K562 (cell line): ENCODE results near the gene IL1RN. TPM values are rescaled to one million over a fixed set of nuclear protein-coding genes. Genes with fewer than 3 reads are reported as not detected.
A peak's percentile ranks its signal among the peaks of the same experiment; 100 is the strongest.

ENCODE experiments used
- CCNT2 ChIP-seq: IDR thresholded peaks from 2 replicates; pipeline ENCODE4 v1.6.1; 2011; ENCODE audit warnings: borderline replicate concordance, low read depth, mild to moderate bottlenecking, moderate library complexity, mixed read lengths, low read length; ENCODE audit not compliant: insufficient read length; ENCODE audit errors: extremely low read depth
- E2F1 ChIP-seq: sonication (generic); formaldehyde crosslinking; IDR thresholded peaks from 2 replicates; pipeline ENCODE4 v1.8.1; 2023; ENCODE audit warnings: mild to moderate bottlenecking, missing genetic modification reagents, moderate library complexity
- ELF2 ChIP-seq: fragments of 250-450 bp; sonication (Bioruptor Pico); IDR thresholded peaks from 2 replicates; pipeline ENCODE4 v1.5.0; 2021; ENCODE audit warnings: mild to moderate bottlenecking
- EP300 ChIP-seq: IDR thresholded peaks from 2 replicates; pipeline ENCODE4 v1.6.1; 2012; ENCODE audit warnings: low read length, improper control_type of control experiment
- FOS ChIP-seq: IDR thresholded peaks from 3 replicates; pipeline ENCODE4 v1.6.1; 2011; ENCODE audit not compliant: insufficient read length; ENCODE audit errors: extremely low read depth
- FOXJ2 ChIP-seq: fragments of 200-800 bp; sonication (Bioruptor generic); IDR thresholded peaks from 2 replicates; pipeline ENCODE4 v1.6.1; 2016; ENCODE audit warnings: missing genetic modification characterization, missing compliant biosample characterization
- GMEB1 ChIP-seq: fragments of 250-450 bp; sonication (Bioruptor Pico); IDR thresholded peaks from 2 replicates; pipeline ENCODE4 v1.4.0; 2020; ENCODE audit warnings: mild to moderate bottlenecking
- MEF2D ChIP-seq: conservative IDR thresholded peaks from 2 replicates; pipeline ENCODE4 v1.6.1; 2016; ENCODE audit warnings: low read depth, missing genetic modification characterization, missing compliant biosample characterization
- NRF1 ChIP-seq, 2 experiments: fragments of 450-650 bp; IDR thresholded peaks in 1 of 2; conservative IDR thresholded peaks in 1 of 2; 2 replicates each; pipeline ENCODE4 v1.6.1; 2014; ENCODE audit warnings: mild to moderate bottlenecking in 2 of 2
- RBM39 ChIP-seq: fragments of 200-400 bp; formaldehyde crosslinking; optimal IDR thresholded peaks from 2 replicates; pipeline ENCODE3; 2018; ENCODE audit warnings: low read depth, low read length
- SMARCA4 ChIP-seq: fragments of 450-650 bp; IDR thresholded peaks from 2 replicates; pipeline ENCODE4 v1.6.1; 2016
- SPI1 ChIP-seq: IDR thresholded peaks from 2 replicates; pipeline ENCODE4 v1.6.1; 2011; ENCODE audit warnings: low read depth, low read length, control low read depth, borderline replicate concordance
- UBTF ChIP-seq, 2 experiments: IDR thresholded peaks; 2 replicates each; pipeline ENCODE4 v1.6.1; 2012; ENCODE audit warnings: improper control_type of control experiment in 2 of 2, low read depth in 2 of 2, low read length in 2 of 2, borderline replicate concordance in 1 of 2
- USF2 ChIP-seq: sonication (generic); formaldehyde crosslinking; IDR thresholded peaks from 2 replicates; pipeline ENCODE4 v1.5.0; 2020; ENCODE audit warnings: missing genetic modification reagents
- ZBTB5 ChIP-seq: fragments of 450-650 bp; IDR thresholded peaks from 2 replicates; pipeline ENCODE4 v1.6.1; 2017; ENCODE audit warnings: antibody characterized with exemption
- ZFPM2 ChIP-seq: fragments of 250-450 bp; sonication (Bioruptor Pico); IDR thresholded peaks from 2 replicates; pipeline ENCODE4 v1.5.1; 2022; ENCODE audit warnings: mild to moderate bottlenecking
- ZKSCAN1 ChIP-seq: fragments of 150-350 bp; IDR thresholded peaks from 2 replicates; pipeline ENCODE4 v1.6.1; 2016; ENCODE audit warnings: low read depth, low read length
- polyA plus RNA-seq, 8 experiments: library from polyadenylated mRNA; depleted of rRNA in 4 of 8; stranded (reverse) in 5 of 8; unstranded in 3 of 8; fragments of >200 nt; fragmentation: Nextera tagmentation in 2 of 8; fragmentation: Illumina TruSeq in 1 of 8; extraction: Ambion mirVana in 2 of 8; extraction: Trizol in 1 of 8; gene quantifications; 2 replicates each; pipeline versions ENCODE4 v1.2.1 to v1.2.3, GENCODE V29; 2011 to 2014; ENCODE audit warnings: inconsistent platforms in 1 of 8, missing spikeins in 1 of 8
- total RNA-seq, 7 experiments: library from RNA; depleted of rRNA in 6 of 7; stranded (reverse); fragments of >200 nt in 6 of 7; fragmentation: Illumina TruSeq in 2 of 7; extraction: Trizol in 2 of 7; gene quantifications; 2 replicates each; pipeline versions ENCODE4 v1.2.1 to v1.2.3, GENCODE V29; 2011 to 2021; ENCODE audit warnings: low replicate concordance in 1 of 7

Gene IL1RN
- total and polyA plus RNA-seq, 9 of the 15 experiments (the other 6 are each of a cell fraction or from before 2014, with no cell fraction given), result 0.13 TPM; not detected in 8

GRCh38 chr2:113173542-113174375, 46.4 kb downstream of the IL1RN start, which contains the start of gene PSD4 (continued):
- no peak for TF ChIP-seq GMEB1 (CRISPR knock-in tag)
- peak; percentile 79 for TF ChIP-seq SPI1
- TF ChIP-seq ZKSCAN1, result 0 out of 2 replicates have a peak, but pooled peaks have one; percentile 19
- peak; percentile 31; the same call in 1 of the 2 replicates for TF ChIP-seq EP300
- TF ChIP-seq SMARCA4, result peak; percentile 65
- TF ChIP-seq NRF1 (conservative IDR thresholded peaks at IDR 0.05 in 1 of 2, IDR thresholded peaks at IDR 0.05 in 1 of 2), result 0 out of 4 replicates have a peak, but pooled peaks of 1 of the 2 experiments have one; percentile 34
- TF ChIP-seq UBTF (IDR thresholded peaks at IDR 0.05; ENCODE audit: borderline replicate concordance in 1 of 2, low read depth in 2 of 2, low read length in 2 of 2), result no peak
- no peak for TF ChIP-seq E2F1 (CRISPR knock-in tag)
- TF ChIP-seq ZBTB5, result no peak
- no peak for TF ChIP-seq FOXJ2
- TF ChIP-seq USF2, result no peak
- TF ChIP-seq CCNT2, result peak; percentile 19
- peak; percentile 48; the same call in 1 of the 2 replicates for TF ChIP-seq ELF2
- TF ChIP-seq FOS, result no peak
- no peak for TF ChIP-seq RBM39
- TF ChIP-seq ZFPM2 (CRISPR knock-in tag), result no peak
- TF ChIP-seq MEF2D (tag), result no peak; the same call in 1 of the 2 replicates
